HG03196 (cell line): ENCODE data around the gene SSC5D.
A peak's percentile ranks its signal among the peaks of the same experiment; 100 is the strongest.

ENCODE experiments used
- ATAC-seq: cut with Tn5 transposase; IDR thresholded peaks from one replicate; pipeline ENCODE4 v1.9.1; 2021; ENCODE audit not compliant: unreplicated experiment

Gene SSC5D

GRCh38 chr19:55454787-55455243 is 33.4 kb upstream of the SSC5D start:
- no peak for ATAC-seq

DNA sequence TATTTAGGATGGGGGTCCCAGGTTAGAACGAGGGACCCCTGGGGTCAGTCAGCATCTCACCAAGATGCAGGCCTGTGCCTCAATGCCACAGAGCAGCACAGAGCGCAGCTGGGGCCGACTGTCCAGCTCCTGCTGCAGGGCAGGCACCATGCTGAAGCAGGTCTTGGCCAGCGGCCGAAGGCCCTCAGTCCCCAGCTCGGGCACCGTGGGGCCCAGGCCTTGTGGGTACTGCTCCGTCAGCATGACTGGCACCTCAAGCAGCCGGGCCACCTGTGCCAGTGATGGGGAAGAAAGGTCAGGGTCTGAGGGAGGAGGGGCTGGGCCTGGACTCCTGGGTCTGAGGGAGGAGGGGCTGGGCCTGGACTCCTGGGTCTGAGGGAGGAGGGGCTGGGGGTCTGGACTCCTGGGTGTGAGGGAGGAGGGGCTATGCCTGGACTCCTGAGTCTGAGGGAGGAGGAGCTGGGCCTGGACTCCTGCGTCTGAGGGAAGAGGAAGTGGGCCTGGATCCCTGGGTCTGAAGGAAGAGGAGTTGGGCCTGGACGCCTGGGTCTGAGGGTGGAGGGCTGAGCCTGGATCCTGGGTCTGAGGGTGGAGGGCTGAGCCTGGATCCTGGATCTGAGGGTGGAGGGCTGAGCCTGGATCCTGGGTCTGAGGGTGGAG is 32.5 kb upstream of the SSC5D start:
- no peak for ATAC-seq

GRCh38 chr19:55456347-55456746 is 31.9 kb upstream of the SSC5D start:
- ATAC-seq, result no peak

- ATAC-seq, result no peak
These were observed 30.4 kb upstream of the SSC5D start for GRCh38 chr19:55457683-55458457.

DNA sequence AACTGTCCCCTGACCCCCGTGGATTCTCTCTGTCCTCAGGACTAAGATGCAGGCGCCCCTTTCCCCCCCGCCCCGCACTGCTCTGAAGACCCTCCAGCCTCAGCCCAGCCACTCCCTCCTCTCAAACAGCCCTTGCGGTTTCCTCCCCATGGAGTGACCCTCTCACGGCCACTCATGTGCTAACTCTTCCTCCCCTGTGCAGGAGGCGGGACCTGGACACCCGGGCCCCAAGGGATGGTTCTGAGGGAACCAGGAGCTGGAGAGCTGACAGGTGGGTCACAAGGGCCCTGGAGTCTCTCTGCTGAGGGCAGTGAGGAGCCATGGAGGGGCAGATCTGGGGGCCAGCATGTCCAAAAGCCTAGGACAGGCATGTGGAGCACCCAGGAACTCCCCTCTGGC is 28.7 kb upstream of the SSC5D start:
- ATAC-seq, result no peak

- ATAC-seq, result no peak
These were observed 28.1 kb upstream of the SSC5D start for GRCh38 chr19:55459950-55460657.

- no peak for ATAC-seq
These were observed 27.5 kb upstream of the SSC5D start for GRCh38 chr19:55460670-55461258.

DNA sequence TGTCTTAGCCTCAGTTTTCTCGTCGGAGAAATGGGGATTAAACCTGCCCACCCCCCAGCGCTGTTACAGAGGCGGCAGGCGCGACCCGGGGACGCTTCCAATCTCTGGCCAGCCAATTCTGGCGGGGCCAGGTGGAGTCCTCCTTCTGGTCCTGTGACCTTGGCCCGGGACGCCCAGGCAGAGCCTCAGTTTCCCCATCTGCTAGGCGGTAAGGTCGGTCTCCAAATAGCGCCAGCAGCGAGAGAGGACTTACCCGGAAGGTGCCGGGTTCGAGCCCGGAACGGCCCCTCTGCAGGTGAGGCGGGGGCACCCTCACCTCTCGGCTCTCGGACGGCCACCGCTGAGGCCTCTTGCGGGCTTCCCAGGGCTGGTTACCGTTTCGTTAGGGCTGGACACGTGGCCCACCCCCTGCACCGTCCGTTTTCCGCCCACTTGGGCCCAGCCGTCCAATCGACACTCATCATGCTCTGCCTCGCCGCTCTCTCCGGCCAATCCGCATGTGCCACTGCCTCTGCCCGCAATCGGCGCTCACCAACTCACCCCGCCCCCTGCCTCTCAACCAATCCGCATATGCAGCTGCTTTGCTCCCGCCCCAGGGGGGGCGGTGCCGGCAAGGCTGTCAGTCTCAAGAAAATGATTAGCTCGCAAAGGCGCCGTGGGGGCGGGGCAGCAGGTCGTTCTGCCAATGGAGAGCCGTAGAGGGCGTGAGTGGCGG is 26.8 kb upstream of the SSC5D start, which contains the start of gene ISOC2:
Gene ISOC2 (minus strand): TSS at position 384 of the 715 bp plus-strand sequence. CDS start 5,156 bp downstream, outside the sequence.
- peak; percentile 91 for ATAC-seq

GRCh38 chr19:55461974-55462626 is 26.1 kb upstream of the SSC5D start:
- ATAC-seq, result no peak

- ATAC-seq, result no peak
These were observed 25.5 kb upstream of the SSC5D start for GRCh38 chr19:55462722-55463121.

- ATAC-seq, result no peak
These were observed 24.6 kb upstream of the SSC5D start for GRCh38 chr19:55463583-55464031.

DNA sequence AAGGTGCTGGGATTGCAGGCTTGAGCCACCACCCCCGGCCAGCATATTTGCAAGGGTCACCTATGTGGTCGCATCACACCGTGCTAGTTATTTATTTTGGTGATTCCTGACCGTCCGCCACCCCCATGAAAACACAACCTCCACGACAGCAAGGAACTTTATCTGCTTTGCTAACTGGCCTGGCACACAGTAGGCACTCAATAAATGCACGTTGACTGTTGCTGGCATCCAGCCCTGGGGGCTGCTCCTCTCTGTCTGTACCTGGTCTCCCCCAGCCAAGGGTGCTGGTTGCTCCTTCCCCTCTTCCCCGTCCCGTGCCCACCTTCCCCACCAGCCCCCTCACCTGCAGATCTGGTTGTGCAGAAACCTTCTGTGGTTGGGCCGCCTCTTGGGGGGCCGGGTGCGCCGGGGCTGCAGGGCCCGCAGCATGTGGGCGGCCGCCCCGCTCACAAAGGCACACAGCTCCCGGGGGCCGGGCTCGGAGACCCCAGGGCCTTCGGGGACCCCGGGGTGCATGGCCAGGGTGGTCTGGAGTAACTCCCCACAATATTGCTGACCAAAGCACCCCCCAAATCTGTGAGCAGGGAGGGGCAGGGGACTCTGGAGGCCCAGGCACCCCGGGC is 24.1 kb upstream of the SSC5D start:
- ATAC-seq, result no peak

DNA sequence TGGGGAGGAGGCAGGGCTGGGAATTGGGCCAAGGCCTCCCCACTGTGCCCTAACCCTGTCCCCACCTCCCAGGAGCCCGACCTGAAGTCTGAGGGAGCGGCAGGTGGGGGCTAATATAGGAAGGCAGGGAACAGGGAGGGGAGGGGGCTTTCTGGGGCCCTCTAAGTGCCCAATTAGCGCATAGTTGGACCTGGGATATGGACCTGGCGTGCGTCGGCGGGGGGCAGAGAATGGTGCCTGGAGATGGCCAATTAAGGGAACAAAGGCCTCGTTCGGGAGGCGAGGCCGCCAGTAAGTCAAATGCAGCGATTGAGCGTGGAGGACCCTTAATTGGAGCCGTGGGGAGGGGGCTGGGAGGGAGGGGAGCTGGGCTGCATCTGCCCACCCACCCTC is 23.6 kb upstream of the SSC5D start, which contains the start of gene C19orf85:
Gene C19orf85 (minus strand): TSS at position 90 of the 393 bp plus-strand sequence. CDS start 197 bp downstream, outside the sequence.
- no peak for ATAC-seq

- no peak for ATAC-seq
These were observed 22.6 kb upstream of the SSC5D start for GRCh38 chr19:55465460-55466240.

DNA sequence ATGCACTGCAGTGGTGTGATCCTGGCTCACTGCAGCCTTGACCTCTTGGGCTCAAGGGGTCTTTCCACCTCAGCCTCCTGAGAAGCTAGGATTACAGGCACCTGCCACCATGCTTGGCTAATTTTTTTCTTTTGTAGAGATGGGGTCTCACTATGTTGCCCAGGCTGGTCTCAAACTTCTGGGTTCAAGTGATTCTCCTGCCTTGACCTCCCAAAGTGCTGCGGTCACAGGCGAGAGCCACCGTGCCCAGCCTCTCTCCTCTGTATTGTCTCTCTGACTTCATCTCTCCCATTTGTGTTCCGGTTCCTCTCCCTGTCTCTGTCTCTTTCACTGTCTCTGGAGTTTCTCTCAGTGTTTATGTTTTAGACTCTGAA is 22.0 kb upstream of the SSC5D start:
- no peak for ATAC-seq

- ATAC-seq, result no peak
These were observed 20.8 kb upstream of the SSC5D start for GRCh38 chr19:55467236-55468053.

GRCh38 chr19:55468054-55468393 is 20.2 kb upstream of the SSC5D start:
- no peak for ATAC-seq

DNA sequence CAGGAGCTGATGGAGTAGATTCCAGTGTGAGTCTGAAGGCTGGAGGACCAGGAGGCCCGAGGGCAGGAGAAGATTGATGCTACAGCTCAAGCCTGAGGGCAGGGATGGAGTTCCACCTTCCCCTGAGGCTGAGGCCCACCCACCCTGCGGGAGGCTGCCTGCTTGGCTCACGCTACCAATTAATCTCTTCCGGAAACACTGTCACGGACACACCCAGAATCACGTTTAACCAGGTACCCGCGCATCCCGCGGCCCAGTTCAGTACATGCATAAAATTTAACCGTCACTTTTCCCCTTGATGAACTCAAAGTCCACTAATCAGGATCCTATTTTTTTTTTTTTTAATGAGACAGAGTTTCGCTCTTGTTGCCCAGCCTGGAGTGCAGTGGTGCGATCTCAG is 17.0 kb upstream of the SSC5D start:
- no peak for ATAC-seq
